ENCODE measurements around the gene REV3L. TPM values are rescaled to one million over a fixed set of nuclear protein-coding genes. Genes with fewer than 3 reads are reported as not detected.

Gene REV3L
- total and polyA plus RNA-seq, 2 of the 8 experiments (the other 6 are each of a cell fraction or from before 2014, with no cell fraction given) = 2.1 to 6.6 TPM

DNA sequence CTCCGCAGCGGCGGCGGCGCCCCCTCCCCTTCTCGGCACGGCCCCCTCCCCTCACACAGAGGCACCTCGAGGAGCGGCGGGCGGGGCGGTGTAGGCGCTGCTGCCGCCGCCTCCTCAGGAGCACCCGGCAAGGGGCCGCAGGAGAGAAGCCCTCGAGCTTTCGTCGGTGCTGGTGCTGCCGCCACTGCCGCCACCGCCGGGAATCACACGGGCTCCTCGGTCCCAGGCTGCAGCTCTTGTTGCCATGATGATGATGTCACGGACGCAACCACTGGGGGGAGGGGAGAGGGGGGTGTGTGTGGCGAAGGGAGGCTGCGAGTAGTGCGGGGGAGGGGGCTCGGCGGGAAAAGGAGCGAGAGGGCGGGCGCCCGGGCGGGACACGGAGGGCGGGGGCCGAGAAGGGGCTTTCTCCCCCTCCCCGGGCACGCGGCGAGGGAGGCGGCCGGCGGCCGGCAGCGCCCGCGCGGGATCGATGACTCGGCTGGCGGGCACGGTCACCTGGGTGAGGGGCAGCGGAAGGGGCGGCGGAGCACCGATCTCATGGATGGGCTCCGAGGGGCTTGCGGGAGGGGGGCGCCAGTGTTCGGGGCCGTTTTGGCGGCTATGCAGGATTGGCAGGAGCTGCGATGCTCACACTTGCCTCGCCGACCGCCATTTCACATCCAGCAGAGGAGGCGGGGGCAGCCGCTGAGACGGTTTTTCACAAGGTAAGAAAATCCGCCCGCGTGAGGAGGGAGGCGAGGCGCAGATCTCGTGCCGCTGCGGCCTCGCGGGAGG is at the start of gene REV3L (continued):
- TF ChIP-seq GABPA (IDR thresholded peaks at IDR 0.05; ENCODE audit: borderline replicate concordance, insufficient read depth, low read length) (no peak), SIX5 (IDR thresholded peaks at IDR 0.05; ENCODE audit: low read depth, low read length) (no peak), PHF8 (conservative IDR thresholded peaks at IDR 0.05; ENCODE audit: low read depth, low read length) (peak; percentile 80), SP2 (IDR thresholded peaks at IDR 0.05; ENCODE audit: low read length) (no peak), TAF7 (optimal IDR thresholded peaks at IDR 0.05; ENCODE audit: borderline replicate concordance, low read depth, low read length) (peak; percentile 73), CBX5 (IDR thresholded peaks at IDR 0.05; ENCODE audit: low read depth, low read length) (no peak), SIN3A (conservative IDR thresholded peaks at IDR 0.05 in 1 of 2, IDR thresholded peaks at IDR 0.05 in 1 of 2; ENCODE audit: low read depth in 1 of 2, low read length in 2 of 2) (0 out of 4 replicates have a peak, but pooled peaks of 1 of the 2 experiments have one; percentile 12), EZH2 (IDR thresholded peaks at IDR 0.05; ENCODE audit: low read depth, low read length, severe bottlenecking) (no peak), EGR1 (IDR thresholded peaks at IDR 0.05; ENCODE audit: borderline replicate concordance, low read depth, low read length) (no peak), SP4 (IDR thresholded peaks at IDR 0.05; ENCODE audit: low read length) (no peak), SRF (IDR thresholded peaks at IDR 0.05; ENCODE audit: low read depth, low read length) (peak; percentile 92), HDAC6 (IDR thresholded peaks at IDR 0.05; ENCODE audit: low read depth, low read length) (no peak), CEBPB (IDR thresholded peaks at IDR 0.05; ENCODE audit: low read depth, low read length) (no peak), RBBP5 (IDR thresholded peaks at IDR 0.05; ENCODE audit: borderline replicate concordance, low read depth, low read length) (peak; percentile 82; the same call in 1 of the 2 replicates), KDM4A (IDR thresholded peaks at IDR 0.05; ENCODE audit: low read depth, low read length, severe bottlenecking) (no peak), HDAC2 (IDR thresholded peaks at IDR 0.05; ENCODE audit: borderline replicate concordance in 1 of 2, low read depth in 2 of 2, low read length in 2 of 2) (0 out of 4 replicates have a peak, but pooled peaks of 1 of the 2 experiments have one; percentile 9)
- TF ChIP-seq, protein P1, sequence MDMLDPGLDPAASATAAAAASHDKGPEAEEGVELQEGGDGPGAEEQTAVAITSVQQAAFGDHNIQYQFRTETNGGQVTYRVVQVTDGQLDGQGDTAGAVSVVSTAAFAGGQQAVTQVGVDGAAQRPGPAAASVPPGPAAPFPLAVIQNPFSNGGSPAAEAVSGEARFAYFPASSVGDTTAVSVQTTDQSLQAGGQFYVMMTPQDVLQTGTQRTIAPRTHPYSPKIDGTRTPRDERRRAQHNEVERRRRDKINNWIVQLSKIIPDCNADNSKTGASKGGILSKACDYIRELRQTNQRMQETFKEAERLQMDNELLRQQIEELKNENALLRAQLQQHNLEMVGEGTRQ (IDR thresholded peaks at IDR 0.05; ENCODE audit: low read length) = 0 out of 2 replicates have a peak, but pooled peaks have one; percentile 33
- TF ChIP-seq, protein P2, sequence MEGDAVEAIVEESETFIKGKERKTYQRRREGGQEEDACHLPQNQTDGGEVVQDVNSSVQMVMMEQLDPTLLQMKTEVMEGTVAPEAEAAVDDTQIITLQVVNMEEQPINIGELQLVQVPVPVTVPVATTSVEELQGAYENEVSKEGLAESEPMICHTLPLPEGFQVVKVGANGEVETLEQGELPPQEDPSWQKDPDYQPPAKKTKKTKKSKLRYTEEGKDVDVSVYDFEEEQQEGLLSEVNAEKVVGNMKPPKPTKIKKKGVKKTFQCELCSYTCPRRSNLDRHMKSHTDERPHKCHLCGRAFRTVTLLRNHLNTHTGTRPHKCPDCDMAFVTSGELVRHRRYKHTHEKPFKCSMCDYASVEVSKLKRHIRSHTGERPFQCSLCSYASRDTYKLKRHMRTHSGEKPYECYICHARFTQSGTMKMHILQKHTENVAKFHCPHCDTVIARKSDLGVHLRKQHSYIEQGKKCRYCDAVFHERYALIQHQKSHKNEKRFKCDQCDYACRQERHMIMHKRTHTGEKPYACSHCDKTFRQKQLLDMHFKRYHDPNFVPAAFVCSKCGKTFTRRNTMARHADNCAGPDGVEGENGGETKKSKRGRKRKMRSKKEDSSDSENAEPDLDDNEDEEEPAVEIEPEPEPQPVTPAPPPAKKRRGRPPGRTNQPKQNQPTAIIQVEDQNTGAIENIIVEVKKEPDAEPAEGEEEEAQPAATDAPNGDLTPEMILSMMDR (IDR thresholded peaks at IDR 0.05; ENCODE audit: control extremely low read depth in 1 of 3, insufficient read depth in 1 of 3, low read depth in 1 of 3, low read length in 3 of 3) = no peak

Measured in H1 (cell line).